Tibial nerve (tissue), 3 donors: ENCODE measurements around the gene PFN2.

Experiments used
- CTCF ChIP-seq, 5 experiments: fragments of 200-600 bp in 3 of 5; fragments of 450-650 bp in 2 of 5; sonication (generic) in 3 of 5; IDR thresholded peaks; one replicate each; pipeline ENCODE4 v1.5.1; 2016 to 2019; ENCODE audit warnings: antibody characterized with exemption in 5 of 5, mild to moderate bottlenecking in 3 of 5, moderate library complexity in 2 of 5
- POLR2A ChIP-seq, 2 donors: fragments of 450-650 bp; IDR thresholded peaks; one replicate each; pipeline ENCODE4 v1.6.1; 2017; ENCODE audit warnings: antibody characterized with exemption in 2 of 2, mild to moderate bottlenecking in 2 of 2, moderate library complexity in 2 of 2

DNA sequence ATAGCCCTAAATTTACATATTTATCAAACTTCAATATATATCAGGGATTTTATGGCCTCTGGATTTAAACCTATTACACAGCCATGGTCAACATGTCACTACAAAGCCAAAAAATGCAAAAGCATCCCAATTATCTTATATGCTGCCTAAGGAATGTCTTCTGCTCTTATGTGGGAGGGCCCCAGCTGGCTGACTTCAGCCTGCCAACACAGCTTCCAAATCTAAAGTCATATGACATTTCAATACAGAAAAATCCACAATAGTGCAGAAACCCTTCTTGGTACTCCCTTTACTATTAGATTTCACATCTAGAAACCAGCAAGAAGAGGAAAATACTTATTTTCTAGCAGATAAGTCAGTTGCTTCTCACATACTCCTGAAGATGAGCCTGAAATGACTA, 6.4 kb downstream of the PFN2 start:
- TF ChIP-seq CTCF (IDR thresholded peaks at IDR 0.05), result no peak
- TF ChIP-seq POLR2A (IDR thresholded peaks at IDR 0.05), result no peak
